Gastrocnemius medialis (tissue), 4 donors: ENCODE measurements around the gene RWDD3.

Experiments
- POLR2A ChIP-seq, 2 donors: fragments of 450-650 bp; IDR thresholded peaks; one replicate each; pipeline ENCODE4 v1.6.1; 2017; ENCODE audit warnings: antibody characterized with exemption in 2 of 2, mild to moderate bottlenecking in 2 of 2, moderate library complexity in 2 of 2
- TF ChIP-seq, protein P1 (sequence below), 5 experiments: fragments of 450-650 bp in 3 of 5; fragments of 200-600 bp in 2 of 5; sonication (generic) in 2 of 5; IDR thresholded peaks in 4 of 5; conservative IDR thresholded peaks in 1 of 5; 1 replicate in 4 of 5; 2 replicates in 1 of 5; pipeline ENCODE4 v1.5.1; 2016 to 2019; ENCODE audit warnings: antibody characterized with exemption in 5 of 5, mild to moderate bottlenecking in 3 of 5, moderate library complexity in 3 of 5

- TF ChIP-seq, protein P1, sequence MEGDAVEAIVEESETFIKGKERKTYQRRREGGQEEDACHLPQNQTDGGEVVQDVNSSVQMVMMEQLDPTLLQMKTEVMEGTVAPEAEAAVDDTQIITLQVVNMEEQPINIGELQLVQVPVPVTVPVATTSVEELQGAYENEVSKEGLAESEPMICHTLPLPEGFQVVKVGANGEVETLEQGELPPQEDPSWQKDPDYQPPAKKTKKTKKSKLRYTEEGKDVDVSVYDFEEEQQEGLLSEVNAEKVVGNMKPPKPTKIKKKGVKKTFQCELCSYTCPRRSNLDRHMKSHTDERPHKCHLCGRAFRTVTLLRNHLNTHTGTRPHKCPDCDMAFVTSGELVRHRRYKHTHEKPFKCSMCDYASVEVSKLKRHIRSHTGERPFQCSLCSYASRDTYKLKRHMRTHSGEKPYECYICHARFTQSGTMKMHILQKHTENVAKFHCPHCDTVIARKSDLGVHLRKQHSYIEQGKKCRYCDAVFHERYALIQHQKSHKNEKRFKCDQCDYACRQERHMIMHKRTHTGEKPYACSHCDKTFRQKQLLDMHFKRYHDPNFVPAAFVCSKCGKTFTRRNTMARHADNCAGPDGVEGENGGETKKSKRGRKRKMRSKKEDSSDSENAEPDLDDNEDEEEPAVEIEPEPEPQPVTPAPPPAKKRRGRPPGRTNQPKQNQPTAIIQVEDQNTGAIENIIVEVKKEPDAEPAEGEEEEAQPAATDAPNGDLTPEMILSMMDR (IDR thresholded peaks at IDR 0.05 in 4 of 5, conservative IDR thresholded peaks at IDR 0.05 in 1 of 5): no peak
- no peak for TF ChIP-seq POLR2A (IDR thresholded peaks at IDR 0.05)
These were observed 32.1 kb upstream of the RWDD3 start for GRCh38 chr1:95201905-95202304.
